Trophoblast cell (in vitro differentiated cells and primary cell): ENCODE measurements around the gene SH3BP5.

Experiments
- DNase-seq, 2 donors: peaks; one replicate each; pipeline ENCODE4 v3.0.0-alpha.2; 2016
- H2AFZ ChIP-seq: 2 replicates; pipeline ENCODE4 v1.6.1; 2013; ENCODE audit warnings: low read length, moderate library complexity, mild to moderate bottlenecking; ENCODE audit not compliant: insufficient read depth, poor library complexity
- H2AK5ac ChIP-seq: 2 replicates; pipeline ENCODE4 v1.6.1; 2013; ENCODE audit warnings: mild to moderate bottlenecking, low read length
- H2BK120ac ChIP-seq: 2 replicates; pipeline ENCODE4 v1.6.1; 2013; ENCODE audit warnings: low read length, mild to moderate bottlenecking, moderate library complexity; ENCODE audit not compliant: insufficient read depth, poor library complexity
- H2BK12ac ChIP-seq: 2 replicates; pipeline ENCODE4 v1.6.1; 2013; ENCODE audit warnings: mild to moderate bottlenecking, low read length, moderate library complexity
- H2BK5ac ChIP-seq: 2 replicates; pipeline ENCODE4 v1.6.1; 2013; ENCODE audit warnings: low read length, low read depth, moderate library complexity, mild to moderate bottlenecking; ENCODE audit not compliant: poor library complexity
- H3K14ac ChIP-seq: 2 replicates; pipeline ENCODE4 v1.6.1; 2013; ENCODE audit warnings: mild to moderate bottlenecking, low read length
- H3K18ac ChIP-seq: 2 replicates; pipeline ENCODE4 v1.6.1; 2013; ENCODE audit warnings: mild to moderate bottlenecking, low read length
- H3K23ac ChIP-seq: 2 replicates; pipeline ENCODE4 v1.6.1; 2013; ENCODE audit warnings: low read length
- H3K27ac ChIP-seq: 2 replicates; pipeline ENCODE4 v1.5.1; 2013; ENCODE audit warnings: low read depth, mild to moderate bottlenecking, inconsistent platforms, low read length, moderate library complexity
- H3K27me3 ChIP-seq: 2 replicates; pipeline ENCODE4 v1.6.1; 2013; ENCODE audit warnings: inconsistent platforms, mild to moderate bottlenecking, low read length, moderate library complexity; ENCODE audit not compliant: insufficient read depth
- H3K36me3 ChIP-seq, 2 experiments: 1 replicate in 1 of 2; 2 replicates in 1 of 2; pipeline ENCODE4 v1.6.1; 2013; ENCODE audit warnings: low read length in 2 of 2, mild to moderate bottlenecking in 2 of 2, moderate library complexity in 1 of 2; ENCODE audit not compliant: insufficient read depth in 2 of 2, control insufficient read depth in 1 of 2
- H3K4ac ChIP-seq: 2 replicates; pipeline ENCODE4 v1.6.1; 2013; ENCODE audit warnings: low read depth, mild to moderate bottlenecking, low read length, moderate library complexity
- H3K4me1 ChIP-seq, 2 experiments: 1 replicate in 1 of 2; 2 replicates in 1 of 2; pipeline ENCODE4 v1.6.1; 2013; ENCODE audit warnings: low read length in 2 of 2, mild to moderate bottlenecking in 2 of 2, moderate library complexity in 1 of 2; ENCODE audit not compliant: insufficient read depth in 2 of 2, control insufficient read depth in 1 of 2
- H3K4me2 ChIP-seq: 2 replicates; pipeline ENCODE4 v1.6.1; 2013; ENCODE audit warnings: inconsistent platforms, mild to moderate bottlenecking, low read length, moderate library complexity
- H3K4me3 ChIP-seq: 2 replicates; pipeline ENCODE4 v1.5.1; 2013; ENCODE audit warnings: mild to moderate bottlenecking, low read depth, low read length, inconsistent platforms
- H3K79me1 ChIP-seq: one replicate; pipeline ENCODE4 v1.6.1; 2013; ENCODE audit warnings: low read length
- H3K79me2 ChIP-seq: 2 replicates; pipeline ENCODE4 v1.6.1; 2013; ENCODE audit warnings: low read length, mild to moderate bottlenecking; ENCODE audit not compliant: control insufficient read depth, insufficient read depth, poor library complexity
- H3K9ac ChIP-seq: 2 replicates; pipeline ENCODE4 v1.6.1; 2013; ENCODE audit warnings: mild to moderate bottlenecking, low read length
- H3K9me3 ChIP-seq: 2 replicates; pipeline ENCODE4 v1.6.1; 2013; ENCODE audit warnings: low read depth, mild to moderate bottlenecking, control low read depth, inconsistent platforms, low read length; ENCODE audit not compliant: insufficient read depth
- H4K12ac ChIP-seq: 2 replicates; pipeline ENCODE4 v1.6.1; 2013; ENCODE audit warnings: low read depth, mild to moderate bottlenecking, low read length, moderate library complexity
- H4K8ac ChIP-seq: 2 replicates; pipeline ENCODE4 v1.6.1; 2013; ENCODE audit warnings: low read depth, mild to moderate bottlenecking, low read length, moderate library complexity
- H4K91ac ChIP-seq: one replicate; pipeline ENCODE4 v1.6.1; 2013; ENCODE audit warnings: low read depth, mild to moderate bottlenecking, low read length, moderate library complexity
- WGBS: extraction: QIAGEN DNeasy Blood & Tissue Kit; methylation state at CpG from one replicate; pipeline ENCODE4 v1.1.7; 2013; ENCODE audit warnings: missing lambda C conversion rate; ENCODE audit not compliant: insufficient read length, insufficient coverage; ENCODE audit errors: extremely low coverage; 5-methylcytosine and 5-hydroxymethylcytosine counted together

Gene SH3BP5

DNA sequence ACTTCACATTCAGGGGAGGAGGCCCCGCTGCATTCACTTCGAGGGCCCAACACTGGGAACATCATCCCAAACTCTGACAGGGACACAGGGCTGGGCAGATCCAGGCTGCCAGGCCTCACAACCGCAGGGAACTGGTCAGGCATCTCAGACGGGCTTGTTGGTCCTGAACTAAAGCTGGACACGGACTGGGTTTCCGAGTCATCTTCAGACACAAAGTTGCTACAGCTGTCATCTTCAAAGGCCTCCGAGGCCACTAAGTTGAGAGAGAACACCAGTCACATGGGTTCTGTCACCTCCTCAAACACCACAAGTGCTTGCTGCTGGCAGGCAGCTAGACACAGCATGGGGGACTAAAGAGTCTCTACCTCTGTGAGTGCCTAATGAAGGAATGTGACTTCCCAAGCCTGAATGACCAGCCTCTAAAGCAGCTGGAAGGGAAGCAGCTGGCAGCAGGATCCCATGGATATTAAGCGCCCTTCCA is 75.5 kb downstream of the SH3BP5 start:
- Histone ChIP-seq H3K9me3 (no peaks in the 10 kb centered on the region), H4K91ac (no peak overlapping the region), H3K9ac (no peak overlapping the region), H2BK12ac (no peak overlapping the region), H2AFZ (no peak overlapping the region), H3K4me2 (no peak overlapping the region), H4K12ac (no peak overlapping the region), H3K4me1 (peaks cover 0 to under 1% of the 10 kb centered on the region in 2 experiments), H3K18ac (no peak overlapping the region), H3K27ac (peak overlapping the region; percentile 23), H3K79me1 (no peaks in the 10 kb centered on the region), H3K4me3 (no peak overlapping the region), H2BK120ac (no peak overlapping the region), H4K8ac (no peak overlapping the region), H2AK5ac (no peak overlapping the region), H3K23ac (no peak overlapping the region), H3K79me2 (no peaks in the 10 kb centered on the region), H3K27me3 (no peaks in the 10 kb centered on the region), H2BK5ac (no peak overlapping the region), H3K4ac (no peak overlapping the region), H3K14ac (no peak overlapping the region), H3K36me3 (peaks cover 40 to 67% of the 10 kb centered on the region in 2 experiments)
- no CpG with 5 or more reads among the region's 8 CpGs for WGBS
- DNase-seq: peak; percentile 48 to 72

- H3K79me1 ChIP-seq: no peaks in the 10 kb centered on the region
- no peaks in the 10 kb centered on the region for H3K4me1 ChIP-seq
- H3K27ac ChIP-seq: no peak overlapping the region
- no peaks in the 10 kb centered on the region for H3K27me3 ChIP-seq
- H4K91ac ChIP-seq: no peak overlapping the region
- no peak overlapping the region for H2BK12ac ChIP-seq
- H3K79me2 ChIP-seq: no peaks in the 10 kb centered on the region
- no peak overlapping the region for H3K4me3 ChIP-seq
- no peak overlapping the region for H3K4me2 ChIP-seq
- H3K14ac ChIP-seq: no peak overlapping the region
- H4K12ac ChIP-seq: no peak overlapping the region
- no peak overlapping the region for H4K8ac ChIP-seq
- H3K23ac ChIP-seq: no peak overlapping the region
- H3K36me3 ChIP-seq: peaks cover 32 to 52% of the 10 kb centered on the region in 2 experiments
- no peaks in the 10 kb centered on the region for H3K9me3 ChIP-seq
- no peak overlapping the region for H2AFZ ChIP-seq
- H2AK5ac ChIP-seq: no peak overlapping the region
- no CpG with 5 or more reads among the region's 2 CpGs for WGBS
- H3K4ac ChIP-seq: no peak overlapping the region
- no peak for DNase-seq
- H2BK5ac ChIP-seq: no peak overlapping the region
- H3K18ac ChIP-seq: no peak overlapping the region
- H2BK120ac ChIP-seq: no peak overlapping the region
- H3K9ac ChIP-seq: no peak overlapping the region
These were observed 77.2 kb downstream of the SH3BP5 start for GRCh38 chr3:15255215-15255614.

GRCh38 chr3:15253023-15253697 is 79.2 kb downstream of the SH3BP5 start:
- H3K36me3 ChIP-seq: peaks cover 31 to 41% of the 10 kb centered on the region in 2 experiments
- no peak overlapping the region for H3K18ac ChIP-seq
- DNase-seq: no peak
- H2BK120ac ChIP-seq: no peak overlapping the region
- no peak overlapping the region for H4K91ac ChIP-seq
- no peaks in the 10 kb centered on the region for H3K79me2 ChIP-seq
- H2AK5ac ChIP-seq: no peak overlapping the region
- no peak overlapping the region for H3K23ac ChIP-seq
- H2BK5ac ChIP-seq: no peak overlapping the region
- no peaks in the 10 kb centered on the region for H3K9me3 ChIP-seq
- no peak overlapping the region for H3K4me2 ChIP-seq
- no peak overlapping the region for H3K14ac ChIP-seq
- no peak overlapping the region for H3K4ac ChIP-seq
- no peak overlapping the region for H2BK12ac ChIP-seq
- no peak overlapping the region for H3K9ac ChIP-seq
- no peak overlapping the region for H4K12ac ChIP-seq
- no CpG with 5 or more reads among the region's 7 CpGs for WGBS
- no peak overlapping the region for H3K4me3 ChIP-seq
- H4K8ac ChIP-seq: no peak overlapping the region
- H3K79me1 ChIP-seq: no peaks in the 10 kb centered on the region
- peak overlapping the region; percentile 39 for H3K27ac ChIP-seq
- no peak overlapping the region for H2AFZ ChIP-seq
- H3K27me3 ChIP-seq: no peaks in the 10 kb centered on the region
- no peaks in the 10 kb centered on the region for H3K4me1 ChIP-seq

DNA sequence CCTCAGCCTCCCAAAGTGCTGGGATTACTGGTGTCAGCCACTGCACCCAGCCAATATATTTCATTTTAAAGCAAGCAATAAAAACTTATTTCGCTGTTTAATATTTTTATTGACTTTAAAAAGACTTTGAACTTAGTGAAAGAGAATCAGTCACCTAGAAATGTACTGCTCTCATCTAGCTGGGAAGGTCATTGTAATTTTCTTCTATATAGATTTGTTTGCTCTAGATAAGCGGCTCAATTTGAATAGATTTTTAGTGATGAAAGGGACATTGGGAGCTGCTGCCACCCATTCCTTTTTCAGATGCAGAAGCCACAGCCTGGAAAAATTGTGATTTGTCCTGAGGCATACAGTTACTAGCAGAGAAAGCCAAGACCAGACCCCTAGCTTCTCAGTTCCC is 86.2 kb downstream of the SH3BP5 start:
- Histone ChIP-seq H3K4me2 (no peak overlapping the region), H3K9ac (no peak overlapping the region), H3K14ac (no peak overlapping the region), H3K27me3 (no peaks in the 10 kb centered on the region), H3K23ac (no peak overlapping the region), H3K18ac (no peak overlapping the region), H2AFZ (no peak overlapping the region), H2BK5ac (no peak overlapping the region), H2BK120ac (no peak overlapping the region), H3K27ac (no peak overlapping the region), H4K8ac (no peak overlapping the region), H3K9me3 (no peaks in the 10 kb centered on the region), H4K91ac (no peak overlapping the region), H4K12ac (no peak overlapping the region), H3K4ac (no peak overlapping the region), H2BK12ac (no peak overlapping the region), H3K79me1 (no peaks in the 10 kb centered on the region), H3K79me2 (no peaks in the 10 kb centered on the region), H2AK5ac (no peak overlapping the region), H3K4me1 (no peaks in the 10 kb centered on the region), H3K36me3 (peaks cover 14 to 15% of the 10 kb centered on the region in 2 experiments), H3K4me3 (no peak overlapping the region)
- WGBS: no CpG with 5 or more reads among the region's 2 CpGs
- DNase-seq: no peak
